Uterus (tissue), 2 donors: ENCODE measurements around the gene CACNA2D2.

Experiments
- POLR2A ChIP-seq, 2 donors: fragments of 450-650 bp; IDR thresholded peaks; one replicate each; pipeline ENCODE4 v1.6.1; 2016; ENCODE audit warnings: antibody characterized with exemption in 2 of 2, mild to moderate bottlenecking in 1 of 2, moderate library complexity in 1 of 2
- TF ChIP-seq, protein P1 (sequence below), 4 experiments: fragments of 200-600 bp in 2 of 4; fragments of 450-650 bp in 2 of 4; sonication (generic) in 2 of 4; IDR thresholded peaks; one replicate each; pipeline ENCODE4 v1.5.1; 2016 to 2019; ENCODE audit warnings: antibody characterized with exemption in 4 of 4, mild to moderate bottlenecking in 2 of 4, moderate library complexity in 1 of 4

GRCh38 chr3:50441424-50442217 is 61.8 kb downstream of the CACNA2D2 start:
- TF ChIP-seq, protein P1, sequence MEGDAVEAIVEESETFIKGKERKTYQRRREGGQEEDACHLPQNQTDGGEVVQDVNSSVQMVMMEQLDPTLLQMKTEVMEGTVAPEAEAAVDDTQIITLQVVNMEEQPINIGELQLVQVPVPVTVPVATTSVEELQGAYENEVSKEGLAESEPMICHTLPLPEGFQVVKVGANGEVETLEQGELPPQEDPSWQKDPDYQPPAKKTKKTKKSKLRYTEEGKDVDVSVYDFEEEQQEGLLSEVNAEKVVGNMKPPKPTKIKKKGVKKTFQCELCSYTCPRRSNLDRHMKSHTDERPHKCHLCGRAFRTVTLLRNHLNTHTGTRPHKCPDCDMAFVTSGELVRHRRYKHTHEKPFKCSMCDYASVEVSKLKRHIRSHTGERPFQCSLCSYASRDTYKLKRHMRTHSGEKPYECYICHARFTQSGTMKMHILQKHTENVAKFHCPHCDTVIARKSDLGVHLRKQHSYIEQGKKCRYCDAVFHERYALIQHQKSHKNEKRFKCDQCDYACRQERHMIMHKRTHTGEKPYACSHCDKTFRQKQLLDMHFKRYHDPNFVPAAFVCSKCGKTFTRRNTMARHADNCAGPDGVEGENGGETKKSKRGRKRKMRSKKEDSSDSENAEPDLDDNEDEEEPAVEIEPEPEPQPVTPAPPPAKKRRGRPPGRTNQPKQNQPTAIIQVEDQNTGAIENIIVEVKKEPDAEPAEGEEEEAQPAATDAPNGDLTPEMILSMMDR (IDR thresholded peaks at IDR 0.05), result no peak
- no peak for TF ChIP-seq POLR2A (IDR thresholded peaks at IDR 0.05)
